Measurements from ENCODE around the gene STK36.

STK36 gene

DNA sequence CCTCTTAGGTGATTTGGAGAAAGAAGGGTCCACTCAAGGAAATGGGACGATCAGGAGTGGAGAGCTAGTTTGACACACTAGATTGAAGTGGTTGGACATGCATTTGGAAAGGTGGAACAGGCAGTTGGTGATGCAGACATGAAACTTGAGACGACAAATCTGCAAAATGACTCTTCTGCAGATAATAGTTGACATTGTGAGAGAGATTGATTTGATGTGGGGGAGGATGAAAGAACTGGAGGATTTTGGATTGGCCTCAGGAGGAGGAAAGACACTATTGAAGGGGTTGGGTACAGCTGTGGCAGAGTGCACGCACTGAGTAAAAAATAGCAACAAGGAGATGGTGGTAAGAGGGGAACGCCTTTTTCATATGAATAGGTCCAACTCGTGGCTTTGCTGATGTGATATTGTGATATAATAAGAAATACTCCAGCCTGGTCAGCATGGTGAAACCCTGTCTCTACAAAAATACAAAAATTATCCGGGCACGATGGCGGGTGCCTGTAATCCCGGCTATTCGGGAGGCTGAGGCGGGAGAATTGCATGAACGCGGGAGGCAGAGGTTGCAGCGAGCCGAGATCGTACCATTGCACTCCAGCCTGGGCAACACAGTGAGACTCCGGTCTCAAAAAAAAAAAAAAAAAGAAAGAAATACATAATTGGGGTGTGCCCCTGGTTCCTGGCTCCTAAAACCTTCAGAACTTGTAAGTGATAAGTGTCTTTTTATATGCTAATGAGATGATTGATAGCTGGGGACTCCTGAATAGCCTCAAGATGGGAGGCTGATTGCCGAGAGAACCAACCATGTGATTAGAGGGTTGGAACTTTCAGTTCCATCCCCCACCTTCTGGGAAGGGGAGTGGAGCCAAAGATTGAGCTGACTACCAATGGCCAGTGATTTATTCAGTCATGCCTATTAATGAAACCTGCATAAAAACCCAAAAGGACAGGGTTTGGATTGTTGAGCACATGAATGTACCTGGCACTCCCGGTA lies 48.5 kb downstream of the STK36 start:
- no peak for DNase-seq

DNA sequence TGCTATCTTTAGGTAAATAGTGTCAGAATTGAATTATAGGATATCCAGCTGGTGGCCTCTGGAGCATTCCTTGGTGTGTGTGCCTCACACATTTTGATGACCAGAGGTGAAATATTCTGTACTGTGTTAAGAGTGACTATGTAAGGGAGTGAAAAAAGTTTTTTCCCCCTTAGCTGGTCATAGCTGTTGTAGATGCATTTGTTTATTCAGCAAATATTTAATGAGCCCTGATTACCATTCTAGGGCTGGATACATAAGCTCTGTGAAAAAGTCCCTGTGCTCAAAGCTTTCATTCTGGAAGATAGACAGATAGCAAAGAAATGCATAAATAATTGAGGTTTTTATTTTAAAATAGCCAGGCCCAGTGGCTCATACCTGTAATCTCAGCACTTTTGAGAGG lies 49.6 kb downstream of the STK36 start:
- DNase-seq: no peak

DNA sequence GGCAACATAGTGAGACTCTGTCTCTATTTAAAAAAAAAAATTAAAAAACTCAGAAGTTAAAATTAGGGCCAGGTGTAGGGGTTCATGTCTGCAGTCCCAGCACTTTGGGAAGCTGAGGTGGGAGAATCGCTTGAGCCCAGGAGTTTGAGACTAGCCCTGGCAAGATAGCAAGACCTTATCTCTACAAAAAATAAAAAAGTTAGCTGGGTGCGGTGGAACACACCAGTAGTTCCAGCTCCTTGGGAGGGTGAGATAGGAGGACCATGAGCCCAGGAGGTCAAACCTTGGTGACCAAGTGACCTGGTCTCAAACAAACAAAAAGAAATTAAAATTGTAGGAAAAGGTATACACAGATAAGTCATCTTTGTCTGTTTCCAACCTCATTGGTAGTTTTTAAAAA lies 50.0 kb downstream of the STK36 start:
- DNase-seq: no peak

GRCh38 chr2:218722419-218722818 lies 50.5 kb downstream of the STK36 start:
- no peak for DNase-seq

- DNase-seq: no peak
Observed at GRCh38 chr2:218722876-218723785, 51.2 kb downstream of the STK36 start.

GRCh38 chr2:218726004-218726574 lies 54.2 kb downstream of the STK36 start:
- DNase-seq: no peak

- peak; percentile 9 for DNase-seq
Observed at GRCh38 chr2:218727502-218728165, 55.7 kb downstream of the STK36 start.

GRCh38 chr2:218729640-218730039 lies 57.8 kb downstream of the STK36 start:
- no peak for DNase-seq

DNA sequence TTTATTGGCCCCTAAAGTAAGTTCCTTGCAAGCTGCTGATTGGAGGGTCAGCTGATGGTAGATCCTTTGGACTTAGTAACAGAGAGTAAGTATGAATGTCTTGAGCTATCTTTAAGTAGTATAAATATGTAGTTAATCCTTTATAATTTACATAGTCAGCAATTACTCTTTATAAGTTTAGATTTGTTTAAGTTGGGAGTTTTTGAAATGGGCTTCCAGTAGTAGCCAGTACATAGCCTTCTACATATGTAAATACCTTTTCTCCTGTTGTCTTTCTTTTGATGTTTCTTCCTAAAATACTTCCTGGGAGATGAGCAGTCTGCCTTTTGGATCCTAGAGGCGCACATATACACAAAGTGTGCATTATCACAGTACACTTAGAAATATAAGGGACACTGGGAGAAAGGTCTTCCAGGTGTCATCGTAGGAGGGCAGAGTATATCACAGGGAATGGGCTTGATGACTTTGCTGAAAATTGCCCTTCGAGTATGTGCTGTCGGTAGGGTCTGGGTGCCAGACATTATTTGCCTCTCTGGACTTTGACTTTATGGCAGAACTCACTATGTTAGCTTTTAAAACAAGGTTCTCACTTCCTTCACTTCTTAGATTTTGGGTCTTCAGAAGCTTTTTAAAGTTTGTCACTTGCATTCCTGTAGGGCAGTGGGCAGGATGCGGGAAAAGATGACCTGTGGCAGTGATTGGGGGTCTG lies 60.3 kb downstream of the STK36 start:
- no peak for DNase-seq

- DNase-seq: no peak
Observed at GRCh38 chr2:218732761-218733158, 60.9 kb downstream of the STK36 start.

- no peak for DNase-seq
Observed at GRCh38 chr2:218733171-218734021, 61.5 kb downstream of the STK36 start.

GRCh38 chr2:218734190-218734975 lies 62.5 kb downstream of the STK36 start:
- DNase-seq: no peak

GRCh38 chr2:218736531-218736930 lies 64.6 kb downstream of the STK36 start:
- no peak for DNase-seq

DNA sequence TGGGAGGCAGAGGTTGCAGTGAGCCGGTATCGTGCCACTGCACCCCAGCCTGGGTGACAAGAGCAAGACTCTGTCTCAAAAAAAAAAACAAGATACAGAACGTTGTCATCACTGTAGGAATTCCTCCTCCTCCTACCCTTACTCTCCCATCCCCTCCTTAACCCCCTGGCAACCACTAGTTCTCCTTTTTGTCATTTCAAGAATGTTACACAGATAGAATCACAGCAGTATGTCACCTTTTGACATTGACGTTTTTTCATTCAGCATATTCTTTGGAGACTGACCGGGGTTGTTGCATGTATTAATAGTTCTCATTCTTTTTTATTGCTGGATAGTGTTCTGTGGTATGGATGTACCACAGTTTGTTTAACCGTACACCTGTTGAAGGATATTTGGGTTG lies 71.2 kb downstream of the STK36 start:
- DNase-seq: no peak

DNA sequence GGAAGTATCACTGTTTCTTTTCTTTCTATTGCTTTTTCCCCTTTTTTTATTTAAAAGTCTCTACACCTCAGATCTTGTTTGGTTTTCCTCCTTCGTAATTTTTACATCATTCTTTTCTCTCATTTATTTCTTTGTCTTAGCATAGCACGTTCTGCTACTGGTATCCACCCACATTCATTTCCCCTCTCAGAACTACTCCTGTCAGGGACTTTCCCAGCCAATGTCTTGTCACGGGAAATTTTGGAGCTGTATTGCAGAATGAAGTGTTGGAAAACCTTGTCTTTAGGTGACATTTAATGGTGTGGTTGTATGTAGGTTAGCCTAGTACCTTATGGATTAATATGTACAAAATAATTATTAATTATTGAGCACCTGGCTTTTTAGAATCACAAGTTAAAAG lies 72.7 kb downstream of the STK36 start:
- no peak for DNase-seq

- DNase-seq: no peak
Observed at GRCh38 chr2:218745160-218745558, 73.3 kb downstream of the STK36 start.

DNA sequence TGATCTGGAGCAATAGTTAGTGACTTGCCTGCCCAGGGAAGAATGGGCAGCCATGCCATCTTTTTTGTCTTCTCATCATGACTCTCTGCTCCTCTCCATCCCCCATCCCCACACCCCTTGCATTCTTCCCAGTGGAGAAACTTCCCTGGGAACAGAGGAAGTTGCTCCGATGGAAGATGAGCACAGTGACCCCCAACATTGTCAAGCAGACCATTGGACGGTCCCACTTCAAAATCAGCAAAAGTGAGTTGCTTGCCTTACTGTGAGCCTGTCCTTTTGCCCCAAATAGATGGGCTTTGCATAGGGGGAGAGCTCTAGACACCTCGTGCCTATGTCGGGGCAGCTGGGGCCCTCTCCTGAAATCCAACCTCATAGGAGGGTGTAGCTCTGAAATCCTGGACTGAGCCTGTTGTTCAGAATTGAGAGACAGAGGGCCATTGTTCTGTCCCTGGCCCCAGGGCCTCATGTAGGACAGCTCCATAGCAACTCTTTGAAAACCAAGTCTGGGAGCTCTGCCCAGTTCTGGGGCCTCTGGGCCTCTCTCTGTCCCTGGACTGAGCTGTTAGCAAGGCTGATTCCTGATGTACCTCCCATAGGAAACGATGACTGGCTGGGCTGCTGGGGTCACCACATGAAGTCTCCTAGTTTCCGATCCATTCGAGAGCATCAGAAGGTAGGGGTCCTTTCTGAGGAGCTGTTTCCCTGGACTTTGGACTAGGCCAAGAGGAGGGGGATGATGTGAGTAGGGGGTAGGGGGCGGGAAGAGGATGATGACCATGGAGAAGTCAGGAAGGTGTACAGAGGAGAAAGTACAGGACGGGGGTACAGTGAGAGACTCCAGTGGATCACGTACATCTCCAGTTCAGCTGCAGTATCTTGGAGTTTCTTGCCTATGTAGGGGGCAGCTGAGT lies 73.9 kb downstream of the STK36 start:
- no peak for DNase-seq

GRCh38 chr2:218746470-218746795 lies 74.5 kb downstream of the STK36 start:
- DNase-seq: no peak

- no peak for DNase-seq
Observed at GRCh38 chr2:218746960-218747359, 75.1 kb downstream of the STK36 start.

Measured in DMS 273 treated with DMSO at 0.1 percent for 48 hours (cell line).